Measurements from ENCODE around the gene PSMD12. TPM values are rescaled to one million over a fixed set of nuclear protein-coding genes. Genes with fewer than 3 reads are reported as not detected.
"Not testable (repeated sequence)": the region's sequence is repeated elsewhere in the genome, so short reads cannot be mapped to it uniquely, and the experiment has no call there.

PSMD12 gene
- total RNA-seq, 1 donor from 2014 or later = 41.3 TPM

DNA sequence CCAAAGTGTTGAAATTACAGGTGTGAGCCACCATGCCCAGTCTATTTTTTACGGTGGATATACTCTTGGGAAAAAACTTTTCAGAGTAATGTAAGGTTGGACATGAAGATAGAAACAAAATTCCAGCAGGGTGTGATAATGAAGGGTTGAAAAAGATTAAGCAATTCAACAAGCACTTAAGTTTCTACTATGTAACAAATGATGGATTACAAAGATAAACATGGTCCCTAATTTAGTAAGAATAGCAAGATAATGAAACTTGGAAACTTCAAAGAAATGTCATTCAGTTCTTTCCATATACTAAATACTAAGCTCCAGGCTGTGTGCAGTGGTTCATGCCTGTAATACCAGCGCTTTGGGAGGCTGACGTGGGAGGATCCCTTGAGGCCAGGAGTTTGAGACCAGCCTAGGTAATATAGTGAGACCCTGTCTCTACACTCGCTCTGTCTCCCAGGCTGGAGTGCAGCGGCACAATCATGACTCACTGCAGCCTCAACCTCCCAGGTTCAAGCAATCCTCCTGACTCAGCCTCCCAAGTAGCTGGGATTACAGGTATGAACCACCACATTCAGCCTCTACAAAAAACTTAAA lies 31.0 kb downstream of the PSMD12 start:
- TF ChIP-seq, protein P1, sequence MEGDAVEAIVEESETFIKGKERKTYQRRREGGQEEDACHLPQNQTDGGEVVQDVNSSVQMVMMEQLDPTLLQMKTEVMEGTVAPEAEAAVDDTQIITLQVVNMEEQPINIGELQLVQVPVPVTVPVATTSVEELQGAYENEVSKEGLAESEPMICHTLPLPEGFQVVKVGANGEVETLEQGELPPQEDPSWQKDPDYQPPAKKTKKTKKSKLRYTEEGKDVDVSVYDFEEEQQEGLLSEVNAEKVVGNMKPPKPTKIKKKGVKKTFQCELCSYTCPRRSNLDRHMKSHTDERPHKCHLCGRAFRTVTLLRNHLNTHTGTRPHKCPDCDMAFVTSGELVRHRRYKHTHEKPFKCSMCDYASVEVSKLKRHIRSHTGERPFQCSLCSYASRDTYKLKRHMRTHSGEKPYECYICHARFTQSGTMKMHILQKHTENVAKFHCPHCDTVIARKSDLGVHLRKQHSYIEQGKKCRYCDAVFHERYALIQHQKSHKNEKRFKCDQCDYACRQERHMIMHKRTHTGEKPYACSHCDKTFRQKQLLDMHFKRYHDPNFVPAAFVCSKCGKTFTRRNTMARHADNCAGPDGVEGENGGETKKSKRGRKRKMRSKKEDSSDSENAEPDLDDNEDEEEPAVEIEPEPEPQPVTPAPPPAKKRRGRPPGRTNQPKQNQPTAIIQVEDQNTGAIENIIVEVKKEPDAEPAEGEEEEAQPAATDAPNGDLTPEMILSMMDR (IDR thresholded peaks at IDR 0.05) = no peak
- no peak overlapping the region for H3K4me3 ChIP-seq
- peaks cover 18% of the 10 kb centered on the region for H3K36me3 ChIP-seq
- intact Hi-C loops (cut with DNase I) = no loop called here
- no peaks in the 10 kb centered on the region for H3K9me3 ChIP-seq
- no peaks in the 10 kb centered on the region for H3K4me1 ChIP-seq
- H3K27ac ChIP-seq = no peak overlapping the region
- no peaks in the 10 kb centered on the region for H3K27me3 ChIP-seq (ENCODE audit: low read depth)
- no peak for ATAC-seq
- no peak for DNase-seq

DNA sequence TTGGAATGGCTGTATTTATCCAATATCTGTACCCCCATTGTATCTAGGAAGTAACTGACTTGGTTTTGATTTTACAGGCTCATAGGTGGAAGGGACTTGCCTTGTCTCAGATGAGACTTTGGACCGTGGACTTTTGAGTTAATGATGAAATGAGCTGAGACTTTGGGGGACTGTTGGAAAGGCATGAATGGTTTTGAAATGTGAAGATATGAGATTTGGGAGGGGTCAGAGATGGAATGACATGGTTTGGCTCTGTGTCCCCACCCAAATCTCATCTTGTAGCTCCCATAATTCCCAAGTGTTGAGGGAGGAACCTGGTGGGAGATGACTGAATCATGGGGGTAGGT lies 34.2 kb downstream of the PSMD12 start:
- H3K27ac ChIP-seq; H3K36me3 ChIP-seq; ATAC-seq; H3K4me3 ChIP-seq; intact Hi-C loops (cut with DNase I); H3K9me3 ChIP-seq; H3K27me3 ChIP-seq (ENCODE audit: low read depth); DNase-seq; H3K4me1 ChIP-seq: not testable (repeated sequence)

- DNase-seq = not testable (repeated sequence)
Measured at GRCh38 chr17:67331381-67332161, 34.8 kb downstream of the PSMD12 start.

DNA sequence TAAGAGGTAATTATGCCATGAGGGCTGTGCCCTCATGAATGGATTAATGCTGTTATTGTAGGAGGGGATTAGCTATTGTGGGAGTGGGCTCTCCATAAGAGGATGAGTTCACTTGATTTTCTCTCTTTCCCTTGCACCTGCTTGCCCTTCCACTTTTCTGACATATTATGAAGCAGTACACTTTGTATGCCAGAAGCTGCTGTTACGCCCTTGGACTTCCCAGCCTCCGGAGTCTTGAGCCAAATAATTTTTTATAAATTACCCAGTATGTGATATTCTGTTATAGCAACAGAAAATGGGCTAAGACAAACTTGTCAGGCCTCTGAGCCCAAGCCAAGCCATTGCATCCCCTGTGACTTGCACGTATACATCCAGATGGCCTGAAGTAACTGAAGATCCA lies 38.4 kb downstream of the PSMD12 start:
- Histone ChIP-seq H3K27me3 (ENCODE audit: low read depth) (no peaks in the 10 kb centered on the region), H3K36me3 (no peaks in the 10 kb centered on the region), H3K4me3 (no peak overlapping the region), H3K27ac (no peak overlapping the region), H3K9me3 (no peaks in the 10 kb centered on the region), H3K4me1 (no peaks in the 10 kb centered on the region)
- ATAC-seq (no peak), DNase-seq (no peak)
- TF ChIP-seq, protein P1 (IDR thresholded peaks at IDR 0.05) = no peak
- intact Hi-C loops (cut with DNase I) = no loop called here

More at GRCh38 chr17:67331381-67332161, 34.8 kb downstream of the PSMD12 start:
- H3K27me3 ChIP-seq (ENCODE audit: low read depth); H3K4me3 ChIP-seq; H3K9me3 ChIP-seq; H3K4me1 ChIP-seq; intact Hi-C loops (cut with DNase I); ATAC-seq; H3K36me3 ChIP-seq; H3K27ac ChIP-seq: not testable (repeated sequence)

DNA sequence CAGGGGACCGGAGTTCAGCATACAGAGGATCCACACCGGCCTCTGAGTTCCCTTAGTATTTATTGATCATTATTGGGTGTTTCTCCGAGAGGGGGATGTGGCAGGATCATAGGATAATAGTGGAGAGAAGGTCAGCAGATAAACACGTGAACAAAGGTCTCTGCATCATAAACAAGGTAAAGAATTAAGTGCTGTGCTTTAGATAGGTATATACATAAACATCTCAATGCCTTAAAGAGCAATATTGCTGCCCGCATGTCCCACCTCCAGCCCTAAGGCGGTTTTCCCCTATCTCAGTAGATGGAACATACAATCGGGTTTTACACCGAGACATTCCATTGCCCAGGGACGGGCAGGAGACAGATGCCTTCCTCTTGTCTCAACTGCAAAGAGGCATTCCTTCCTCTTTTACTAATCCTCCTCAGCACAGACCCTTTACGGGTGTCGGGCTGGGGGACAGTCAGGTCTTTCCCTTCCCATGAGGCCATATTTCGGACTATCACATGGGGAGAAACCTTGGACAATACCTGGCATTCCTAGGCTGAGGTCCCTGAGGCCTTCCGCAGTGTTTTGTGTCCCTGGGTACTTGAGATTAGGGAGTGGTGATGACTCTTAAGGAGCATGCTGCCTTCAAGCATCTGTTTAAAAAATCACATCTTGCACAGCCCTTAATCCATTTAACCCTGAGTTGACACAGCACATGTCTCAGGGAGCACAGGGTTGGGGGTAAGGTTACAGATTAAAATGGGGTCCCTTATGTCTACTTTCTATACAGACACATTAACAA lies 39.2 kb downstream of the PSMD12 start:
- H3K27ac ChIP-seq; DNase-seq; ATAC-seq; H3K4me3 ChIP-seq; H3K36me3 ChIP-seq; H3K9me3 ChIP-seq; H3K27me3 ChIP-seq (ENCODE audit: low read depth); intact Hi-C loops (cut with DNase I); H3K4me1 ChIP-seq: not testable (repeated sequence)

DNA sequence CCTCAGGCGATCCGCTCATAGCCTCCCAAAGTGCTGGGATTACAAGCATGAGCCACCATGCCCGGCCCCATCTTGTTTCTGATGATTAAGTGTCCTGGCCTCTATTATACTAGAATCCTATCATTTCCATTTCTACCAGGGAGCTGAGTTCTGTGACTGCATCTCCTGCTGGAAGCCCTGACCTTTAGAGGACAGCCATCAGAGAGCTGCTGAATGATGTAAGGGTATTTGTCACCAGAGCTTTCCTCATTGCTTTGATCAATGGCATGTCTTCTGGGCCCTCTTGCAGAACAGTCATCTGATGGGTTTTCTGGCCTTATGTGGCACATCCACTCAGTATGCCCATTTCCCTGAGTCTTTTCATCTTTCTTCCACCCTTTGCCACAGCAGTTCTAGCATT lies 39.9 kb downstream of the PSMD12 start:
- no peaks in the 10 kb centered on the region for H3K36me3 ChIP-seq
- no peaks in the 10 kb centered on the region for H3K9me3 ChIP-seq
- no peak overlapping the region for H3K4me3 ChIP-seq
- ATAC-seq = no peak
- TF ChIP-seq, protein P1 (IDR thresholded peaks at IDR 0.05) = no peak
- H3K27me3 ChIP-seq (ENCODE audit: low read depth) = no peaks in the 10 kb centered on the region
- intact Hi-C loops (cut with DNase I) = no loop called here
- no peaks in the 10 kb centered on the region for H3K4me1 ChIP-seq
- no peak for DNase-seq
- no peak overlapping the region for H3K27ac ChIP-seq

- ATAC-seq (no peak), DNase-seq (no peak)
- TF ChIP-seq, protein P1 (IDR thresholded peaks at IDR 0.05) = no peak
- Histone ChIP-seq H3K36me3 (no peaks in the 10 kb centered on the region), H3K27ac (no peak overlapping the region), H3K9me3 (no peaks in the 10 kb centered on the region), H3K27me3 (ENCODE audit: low read depth) (no peaks in the 10 kb centered on the region), H3K4me3 (no peak overlapping the region), H3K4me1 (no peaks in the 10 kb centered on the region)
- intact Hi-C loops (cut with DNase I) = no loop called here
Measured at GRCh38 chr17:67324330-67324729, 42.0 kb downstream of the PSMD12 start.

All from lower lobe of right lung (tissue), 2 donors.